NCI-H2196 treated with DMSO at 0.1 percent for 48 hours (cell line): ENCODE data around the gene EPDR1.

Experiments used
- DNase-seq: peaks from one replicate; lab custom pipeline; 2025; ENCODE audit not compliant: unreplicated experiment; lab: John Stamatoyannopoulos, UW

EPDR1 gene

DNA sequence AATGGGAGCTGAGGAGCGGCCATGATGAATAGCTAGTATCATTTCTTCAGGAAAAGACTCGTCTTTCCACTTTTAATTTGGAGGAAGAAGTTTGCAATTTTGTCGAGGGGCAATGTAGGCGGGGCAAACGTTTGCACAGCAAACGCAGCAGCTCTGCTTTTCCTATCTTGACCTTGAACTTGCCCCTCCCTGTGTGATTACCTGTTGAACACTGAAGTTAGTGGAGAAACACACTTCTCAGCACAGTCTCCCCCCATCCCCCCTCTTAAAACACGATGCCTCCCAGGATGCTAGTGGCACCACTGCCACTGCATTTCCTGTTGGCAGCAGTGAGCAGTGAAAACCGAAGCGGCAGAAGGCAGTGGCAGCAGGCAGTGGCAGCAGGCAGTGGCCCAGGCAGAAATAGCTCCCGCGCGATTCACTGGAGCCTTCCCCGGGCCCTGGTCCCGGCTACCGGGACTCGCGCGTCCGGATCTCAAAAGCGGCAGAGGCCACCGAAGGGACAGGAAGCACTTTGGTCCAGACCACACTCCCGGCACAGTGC, at the start of gene EPDR1:
Gene EPDR1, plus strand, starts transcription at position 336 of the 544 bp plus-strand sequence. CDS start 300 bp downstream, outside the sequence.
- DNase-seq, result no peak

DNA sequence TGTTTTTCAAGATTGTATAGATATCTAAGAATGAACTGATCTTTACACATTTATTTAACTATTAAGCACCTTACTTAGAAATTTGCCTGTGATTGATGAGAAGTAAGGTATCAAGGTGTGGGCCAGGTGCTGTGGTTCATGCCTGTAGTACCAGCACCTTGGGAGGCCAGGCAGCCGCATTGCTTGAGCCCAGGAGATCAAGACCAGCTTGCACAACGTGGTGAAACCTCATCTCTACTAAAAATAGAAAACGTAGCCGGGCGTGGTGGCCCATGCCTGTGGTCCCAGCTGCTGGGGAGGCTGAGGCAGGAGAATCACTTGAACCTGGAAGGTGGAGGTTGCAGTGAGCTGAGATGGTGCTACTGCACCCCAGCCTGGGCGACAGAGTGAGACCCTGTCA, 38.4 kb upstream of the EPDR1 start:
- no peak for DNase-seq

DNA sequence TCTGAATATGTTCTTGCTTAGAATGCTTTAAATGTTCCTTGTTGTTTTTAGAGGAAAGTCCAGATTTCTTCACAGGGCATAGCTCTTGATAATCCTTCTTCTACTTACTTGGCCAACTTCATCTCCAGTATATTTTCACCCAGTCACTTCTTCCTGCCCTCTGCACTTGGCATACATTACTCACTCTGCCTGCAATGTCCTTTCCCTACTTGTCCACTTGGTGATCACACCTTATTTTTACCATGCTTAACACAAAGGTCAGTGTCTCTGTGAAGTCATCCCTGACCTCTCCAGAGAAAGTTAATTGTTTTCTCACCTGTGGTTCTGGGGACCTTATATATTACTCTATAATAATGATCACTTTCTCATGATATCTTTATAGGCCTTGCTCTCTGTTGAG, 27.1 kb upstream of the EPDR1 start:
- no peak for DNase-seq

DNA sequence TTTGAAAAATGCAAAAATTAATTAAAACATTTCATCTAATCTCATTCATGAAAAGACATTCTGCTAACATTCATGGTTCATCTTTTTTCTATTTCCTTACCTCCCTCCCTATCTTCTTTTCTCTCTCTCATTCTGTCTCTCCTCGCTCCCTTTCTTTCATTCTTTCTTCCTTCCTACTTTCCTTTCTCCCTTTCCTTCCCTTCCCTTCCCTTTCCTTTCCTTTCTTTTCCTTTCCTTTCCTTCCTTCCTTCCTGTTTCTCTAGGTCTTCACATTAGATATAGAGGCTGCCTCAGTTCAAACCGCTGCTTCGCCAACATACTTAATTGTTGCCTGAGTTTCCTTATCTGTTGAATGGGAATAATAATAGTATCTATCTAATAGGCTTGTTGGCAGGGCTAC, 25.8 kb upstream of the EPDR1 start:
- DNase-seq, result no peak

DNA sequence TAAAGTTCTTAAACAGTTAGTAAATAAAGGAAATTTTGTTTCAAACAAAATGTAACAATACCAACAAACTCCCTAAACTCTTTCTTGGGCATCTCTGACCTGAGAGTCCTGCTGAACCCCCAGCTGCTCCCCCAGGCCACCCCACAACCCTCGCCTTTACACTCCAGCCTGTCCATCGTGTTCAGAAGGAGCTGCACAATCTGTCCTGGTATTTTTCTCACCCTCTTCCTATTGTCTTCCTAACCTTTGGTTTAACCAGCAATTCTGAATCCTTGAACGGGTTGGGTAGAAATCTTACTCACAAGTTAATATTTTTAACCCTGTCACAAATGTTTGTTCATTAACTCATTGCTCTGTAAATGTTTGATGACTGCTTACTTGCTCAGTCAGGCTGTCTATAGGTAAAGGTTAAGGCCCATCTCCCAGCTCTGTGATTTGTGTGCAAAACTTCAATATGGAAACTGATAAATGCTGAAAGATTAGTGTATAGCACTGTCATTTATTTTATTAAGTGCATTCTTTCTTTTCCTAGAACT, 20.7 kb upstream of the EPDR1 start:
- DNase-seq, result no peak

DNA sequence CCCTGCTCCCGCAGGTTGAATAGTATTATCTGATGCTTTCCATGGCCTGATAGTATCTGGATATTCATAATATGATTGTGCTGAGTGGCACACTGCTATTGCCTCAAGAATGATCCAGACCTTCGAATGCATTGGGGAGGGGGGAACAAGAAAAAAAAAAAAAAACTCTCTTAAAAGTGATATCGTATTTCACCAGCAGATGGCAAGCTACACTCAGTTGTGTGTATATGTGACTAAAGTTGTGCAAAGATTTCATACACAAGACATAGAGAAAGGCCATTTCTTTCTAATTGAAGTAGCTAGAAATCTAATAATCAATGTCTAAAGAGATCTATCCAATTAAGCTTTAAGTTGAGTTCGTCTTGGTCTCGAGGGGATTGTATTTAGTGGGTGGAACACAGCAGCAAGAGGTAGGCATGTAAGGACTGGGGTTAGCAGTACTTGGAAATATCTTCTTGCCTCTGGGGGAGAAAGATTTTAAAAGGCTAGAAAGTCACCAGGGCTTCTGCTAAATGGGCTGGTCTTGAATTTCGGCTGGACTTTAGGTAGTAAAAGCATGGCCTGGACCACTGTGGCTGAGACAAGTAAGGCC, 19.1 kb upstream of the EPDR1 start:
- DNase-seq, result no peak

DNA sequence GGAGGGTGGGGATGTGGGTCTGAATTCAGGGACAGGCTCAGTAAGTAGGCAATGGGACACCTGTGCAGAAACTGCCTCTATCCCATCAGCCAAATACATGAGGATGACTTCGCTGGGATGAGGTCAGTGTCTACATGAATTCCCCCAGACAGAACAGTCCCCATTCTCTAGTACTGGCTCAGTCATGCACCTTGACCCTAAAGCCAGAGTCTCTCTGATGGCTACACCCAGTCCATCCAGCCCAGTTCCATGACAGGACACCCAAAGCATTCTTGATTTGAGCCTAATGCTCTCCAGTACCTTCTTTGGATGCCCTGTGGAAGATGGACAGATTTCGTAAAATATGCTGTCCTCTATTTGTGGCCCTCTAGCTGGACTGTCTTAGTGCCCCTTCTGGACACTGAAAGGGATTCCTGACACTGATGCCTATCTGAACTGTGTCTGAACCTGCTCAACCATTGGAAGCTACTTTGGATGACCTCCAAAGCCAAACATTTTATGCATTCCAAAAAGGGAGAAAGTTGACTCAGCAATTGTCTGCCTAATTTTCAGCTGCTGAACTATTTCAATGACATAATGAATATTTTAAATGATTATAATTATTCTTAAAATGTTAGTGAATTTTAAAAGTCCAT, 18.4 kb upstream of the EPDR1 start:
- DNase-seq, result no peak

DNA sequence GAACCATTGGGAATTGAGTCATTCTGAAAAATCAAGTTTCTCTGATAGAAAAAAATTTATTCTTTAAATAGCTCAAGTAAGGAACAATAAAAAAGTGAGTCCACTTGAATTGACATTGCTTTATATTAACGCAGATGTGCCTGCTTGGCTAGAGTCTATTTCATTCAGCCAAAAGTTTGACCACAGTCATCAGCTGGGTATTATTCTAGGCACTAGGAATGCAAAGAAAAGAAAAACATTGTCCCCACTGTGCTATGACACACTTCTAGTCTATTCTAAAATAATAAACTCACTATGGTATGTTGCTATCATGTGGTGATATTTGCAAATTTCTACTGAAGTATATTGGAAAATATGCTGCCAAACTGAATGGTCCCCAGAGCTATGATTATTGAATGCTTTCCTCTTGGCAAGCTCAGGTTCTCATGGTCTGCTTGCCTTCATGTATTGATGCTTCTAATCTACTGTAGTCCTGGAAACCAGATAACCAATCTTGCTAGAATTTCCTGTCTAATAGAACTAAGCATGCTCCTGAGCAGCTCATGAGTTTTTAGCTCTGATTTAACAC, 12.1 kb upstream of the EPDR1 start:
- no peak for DNase-seq

DNA sequence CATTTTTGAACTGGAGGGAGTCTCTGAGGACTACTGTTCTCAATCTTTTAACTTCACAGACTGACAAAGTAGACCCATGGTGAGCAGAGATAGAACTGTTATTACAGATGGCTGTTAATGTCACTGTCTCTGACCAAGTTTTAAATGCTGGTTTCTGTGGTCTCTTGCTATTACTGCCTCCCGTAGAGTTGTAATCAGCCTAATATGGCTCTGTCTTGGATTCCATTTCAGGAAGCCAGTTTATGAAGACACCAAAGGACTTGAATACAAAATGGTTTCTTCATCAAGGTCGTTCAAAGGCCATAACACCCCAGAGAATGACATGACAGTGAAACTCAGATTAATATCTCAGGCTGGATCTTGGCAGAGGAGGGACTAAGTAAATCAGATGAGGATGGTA, 7.7 kb upstream of the EPDR1 start:
- DNase-seq, result no peak

DNA sequence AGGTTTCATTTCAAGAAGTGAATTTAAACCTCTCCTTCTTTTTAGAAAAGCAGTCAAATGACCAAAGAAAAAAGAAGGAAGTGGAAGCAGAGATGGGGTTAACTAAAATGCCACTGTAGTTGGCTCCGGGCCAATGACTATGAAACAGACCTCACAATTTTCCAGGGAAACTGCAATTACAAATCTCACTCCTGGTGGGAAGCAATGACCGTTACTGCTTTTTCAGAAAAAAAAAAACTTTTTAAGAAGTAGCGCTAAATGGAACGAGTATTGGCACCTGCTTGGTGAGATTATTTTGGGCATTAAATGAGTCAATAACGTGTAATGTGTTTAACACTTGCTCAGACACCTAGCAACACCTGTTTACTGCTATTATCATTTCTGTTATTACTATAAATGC, 5.0 kb upstream of the EPDR1 start:
- DNase-seq, result no peak

DNA sequence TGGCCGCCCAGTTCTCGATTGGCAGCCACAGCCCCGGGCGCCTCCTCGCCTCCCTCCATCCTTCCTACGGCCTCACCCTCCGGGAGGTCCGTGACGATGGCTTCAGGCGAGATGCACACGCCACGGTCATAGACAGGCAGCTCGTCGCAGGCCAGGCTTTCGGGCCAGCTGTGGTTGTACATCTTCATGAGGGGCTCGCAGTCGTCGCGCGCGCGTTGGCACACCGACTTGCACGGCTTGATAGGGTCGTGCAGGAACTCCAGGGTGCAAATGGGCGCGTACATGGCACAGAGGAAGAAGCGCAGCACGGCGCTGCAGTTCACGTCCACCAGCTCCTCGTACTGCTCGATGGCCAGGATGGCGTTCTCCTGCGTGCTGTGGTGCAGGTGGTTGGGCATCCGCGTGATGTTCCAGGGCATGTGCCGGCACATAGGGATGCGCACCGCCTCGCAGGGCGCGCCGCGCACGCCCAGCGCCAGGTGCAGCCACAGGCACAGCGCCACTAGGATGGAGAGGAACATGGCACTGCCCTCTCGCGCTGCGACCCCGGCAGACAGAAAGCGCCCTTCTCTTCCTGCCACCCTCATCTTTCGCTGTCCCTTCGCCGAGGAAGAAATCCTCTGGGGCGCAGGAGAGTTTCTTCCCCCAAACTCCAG, 4.3 kb upstream of the EPDR1 start:
- DNase-seq, result no peak

DNA sequence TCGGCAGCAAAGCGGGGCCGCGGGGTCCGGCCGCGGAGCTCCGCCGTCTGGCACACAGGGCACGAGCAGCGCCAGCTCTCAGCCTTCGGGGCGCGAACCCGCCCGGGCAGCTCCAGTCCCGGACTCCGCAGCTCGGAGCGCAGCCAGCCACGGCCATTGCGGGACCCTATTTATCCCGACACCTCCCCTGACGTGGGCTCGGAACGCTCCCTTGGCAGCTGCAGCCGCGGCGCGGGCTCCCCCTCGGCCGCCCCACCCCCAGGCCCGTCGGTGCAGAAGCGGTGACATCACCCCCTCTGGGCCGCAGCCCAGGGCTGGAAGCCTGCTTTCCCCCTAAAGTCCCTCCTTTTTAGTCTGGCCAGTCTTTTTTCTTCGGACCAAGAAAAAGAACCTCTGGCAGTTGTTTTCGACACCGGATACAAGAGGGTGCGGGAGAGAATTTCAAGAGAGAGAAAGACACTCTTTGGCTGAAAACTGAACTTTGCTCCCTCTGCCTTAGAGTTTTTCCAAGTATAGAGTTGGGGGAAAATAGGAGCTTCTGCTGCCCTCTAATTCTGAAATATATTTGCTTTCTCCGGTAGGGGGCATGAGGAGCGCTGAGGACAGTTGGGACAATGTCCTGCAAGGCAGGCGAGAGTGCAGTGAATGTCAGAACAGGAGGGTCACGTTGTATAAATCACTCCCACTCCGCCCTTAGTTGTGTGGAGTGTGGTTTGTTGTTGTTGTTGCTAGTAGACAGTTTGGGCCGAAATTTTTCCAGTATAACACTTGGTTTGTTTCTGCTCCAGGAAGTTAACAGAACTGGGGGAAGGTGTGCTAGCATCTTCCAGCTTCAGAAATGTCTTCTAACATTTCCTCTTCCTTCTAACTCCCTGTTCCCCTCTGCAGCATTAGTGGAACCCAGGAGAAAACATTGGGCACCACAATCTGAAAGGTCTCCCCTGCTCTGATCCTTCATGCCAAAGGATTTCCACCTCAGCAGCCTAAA, 3.5 kb upstream of the EPDR1 start, which contains the start of gene SFRP4:
Gene SFRP4, minus strand, starts transcription at position 145 of the 988 bp plus-strand sequence. CDS start 280 bp downstream, outside the sequence.
- DNase-seq, result no peak

DNA sequence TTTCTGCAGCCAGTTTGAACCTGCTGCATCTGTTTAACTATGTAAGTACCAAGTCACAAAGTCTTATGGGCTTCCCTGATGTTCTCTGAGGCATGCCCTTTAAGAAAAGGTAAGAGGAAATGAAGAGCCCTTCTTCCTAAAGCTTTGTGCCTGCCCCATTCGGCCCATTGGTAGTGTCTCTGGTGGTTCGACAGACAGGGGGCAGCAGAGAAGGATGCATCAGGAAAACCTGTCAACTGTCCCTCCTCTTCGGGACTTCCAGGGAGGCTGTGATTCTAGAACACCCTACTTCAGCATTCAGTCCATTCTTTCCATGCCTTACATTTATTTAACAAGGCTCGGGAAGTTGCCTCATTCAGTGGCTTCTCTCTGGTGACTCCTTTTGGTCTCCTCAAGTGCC, 1.9 kb upstream of the EPDR1 start:
- DNase-seq, result no peak

DNA sequence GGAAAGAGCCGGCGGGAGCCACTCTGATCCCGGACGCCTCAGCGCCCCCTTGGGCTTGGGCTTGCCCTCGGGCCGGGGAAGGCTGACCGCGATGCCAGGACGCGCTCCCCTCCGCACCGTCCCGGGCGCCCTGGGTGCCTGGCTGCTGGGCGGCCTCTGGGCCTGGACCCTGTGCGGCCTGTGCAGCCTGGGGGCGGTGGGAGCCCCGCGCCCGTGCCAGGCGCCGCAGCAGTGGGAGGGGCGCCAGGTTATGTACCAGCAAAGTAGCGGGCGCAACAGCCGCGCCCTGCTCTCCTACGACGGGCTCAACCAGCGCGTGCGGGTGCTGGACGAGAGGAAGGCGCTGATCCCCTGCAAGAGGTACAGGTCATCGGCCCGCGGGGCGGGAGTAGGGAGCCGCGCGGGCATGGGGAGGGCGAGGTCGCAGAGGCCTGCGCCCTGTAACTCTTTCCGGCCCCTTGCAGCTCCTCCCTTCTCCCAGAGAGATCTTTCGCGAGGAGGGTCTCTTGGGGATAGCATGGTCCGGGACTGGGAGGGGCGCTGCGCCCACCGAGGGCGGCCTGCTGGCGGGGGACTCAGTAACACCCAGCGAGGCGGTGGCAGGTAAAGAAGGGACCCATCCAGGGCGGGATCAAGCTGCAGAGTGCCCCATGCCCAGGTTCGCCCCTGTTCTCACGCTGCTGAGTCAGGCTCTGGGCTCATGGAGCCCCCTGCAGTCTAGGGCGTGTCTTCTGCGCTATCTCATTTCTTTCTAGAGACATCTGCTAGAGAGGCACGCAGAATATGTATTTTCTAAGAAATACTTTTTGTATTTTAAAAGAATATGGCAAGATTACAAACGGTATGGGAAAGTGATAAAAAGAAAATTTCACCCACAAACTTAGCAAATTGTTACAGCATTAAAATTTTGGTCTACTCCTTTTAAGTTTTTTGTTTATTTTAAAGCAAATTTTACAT, 687 bp downstream of the EPDR1 start:
- DNase-seq, result no peak

DNA sequence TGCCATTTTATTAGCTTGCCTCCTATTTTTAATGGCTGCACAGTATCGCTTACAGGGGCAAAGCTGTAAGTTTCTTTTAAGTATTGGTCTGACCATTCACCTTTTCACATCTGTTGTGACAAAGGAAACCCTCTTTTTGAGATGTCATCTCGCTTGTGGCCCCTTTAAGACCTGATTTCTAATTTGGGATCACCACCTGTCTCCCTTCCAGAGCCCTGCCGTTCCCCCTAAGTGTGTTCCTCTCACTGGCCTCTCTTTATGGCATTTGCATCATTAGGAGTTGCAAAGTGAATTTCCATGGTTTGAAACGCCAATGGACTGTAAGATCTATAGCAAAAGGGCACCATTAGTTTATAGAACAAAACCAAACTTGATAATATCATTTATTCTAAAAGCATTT, 1.4 kb downstream of the EPDR1 start:
- DNase-seq, result no peak

DNA sequence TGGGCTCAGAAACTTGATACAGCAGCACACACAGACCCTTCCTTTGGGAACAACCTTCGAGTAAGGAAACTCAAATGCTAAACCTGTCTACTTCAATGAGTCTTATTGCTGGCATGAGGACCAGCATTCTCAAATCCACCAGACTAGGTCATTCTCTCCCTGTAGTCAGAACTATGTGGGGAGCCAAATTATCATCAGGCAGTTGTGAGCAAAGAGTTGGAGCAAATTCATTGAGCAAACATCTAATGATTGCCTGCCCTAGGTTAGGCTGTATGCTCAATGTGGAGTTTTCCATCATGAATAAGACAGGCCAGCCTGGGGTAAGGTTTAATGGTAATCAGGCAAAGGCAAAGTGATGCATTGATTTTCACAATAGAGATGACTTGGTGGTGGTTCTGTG, 3.6 kb downstream of the EPDR1 start:
- no peak for DNase-seq

DNA sequence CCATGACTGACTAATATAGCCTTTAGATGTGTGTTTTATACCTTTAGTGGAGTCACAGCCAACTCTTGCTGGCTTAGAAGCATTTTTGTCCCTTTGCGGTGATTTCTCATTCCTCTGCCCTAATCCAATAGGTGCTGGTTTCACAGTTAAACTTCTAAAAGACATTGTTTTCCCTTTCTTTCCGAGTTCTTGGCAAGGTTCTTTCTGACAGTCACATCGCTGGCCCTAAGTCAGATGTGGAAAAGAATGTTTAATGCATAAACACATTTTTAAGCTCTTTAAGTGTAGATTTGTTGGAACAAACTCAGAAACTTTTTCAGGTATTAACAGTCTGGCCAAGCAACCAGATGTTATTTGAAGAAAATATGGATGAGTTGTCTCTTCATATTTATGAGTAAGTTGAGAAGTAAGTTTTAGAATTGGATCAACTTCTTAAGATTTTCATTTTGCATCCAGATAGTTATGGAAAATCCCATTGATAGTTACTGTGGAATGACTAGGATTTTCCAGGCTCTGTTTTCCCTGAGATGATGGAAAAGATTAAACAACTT, 4.1 kb downstream of the EPDR1 start:
- DNase-seq, result no peak

DNA sequence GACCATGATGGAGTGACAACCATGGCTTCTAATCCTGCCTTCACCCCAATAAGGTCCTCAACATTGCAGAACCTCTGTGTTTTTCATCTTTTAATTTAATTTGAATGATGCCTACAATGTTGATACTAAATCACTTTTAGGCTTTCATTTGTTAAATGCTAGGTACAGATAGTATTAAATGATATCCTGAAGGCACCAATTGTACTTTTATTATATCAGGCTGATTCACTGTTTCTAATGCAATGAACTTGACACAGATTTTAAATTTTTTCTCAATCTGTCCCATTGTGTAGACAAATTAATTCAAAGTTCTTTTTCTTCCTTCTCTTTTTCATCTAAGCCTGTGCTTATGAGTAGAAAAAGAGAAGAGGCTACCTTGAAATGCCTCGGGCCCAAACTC, 5.2 kb downstream of the EPDR1 start:
- no peak for DNase-seq
